ENCODE data around the gene ZC3H12D. TPM values are rescaled to one million over a fixed set of nuclear protein-coding genes. Genes with fewer than 3 reads are reported as not detected.

Gene ZC3H12D
- total RNA-seq, 4 donors from 2014 or later: 0.78 to 1.4 (median 0.99) TPM

DNA sequence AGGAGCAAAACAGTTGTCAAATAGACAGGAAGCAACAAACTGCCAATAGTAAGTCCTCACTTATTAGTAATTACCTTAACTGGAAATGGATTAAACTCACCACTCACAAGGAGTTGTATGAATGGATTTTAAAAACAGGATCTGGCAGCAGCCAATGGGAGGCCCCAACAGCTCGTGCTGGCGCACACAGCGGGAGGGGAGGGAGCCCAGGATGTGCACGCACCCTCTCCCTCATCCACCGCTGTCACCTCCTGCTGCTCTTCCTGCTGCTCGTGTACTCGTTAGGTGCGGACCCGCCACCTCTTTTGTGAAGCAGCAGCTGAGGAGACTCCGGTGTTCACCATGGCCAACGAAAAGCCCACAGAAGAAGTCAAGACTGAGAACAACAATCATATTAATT, 84.8 kb downstream of the ZC3H12D start, which contains the start of gene SUMO4:
SUMO4 (plus strand) TSS at position 213 of the 400 bp plus-strand sequence; CDS start at position 343, 130 bp downstream.
- WGBS, 2 donors: 97% methylated on average over 11 of the region's 11 CpGs

DNA sequence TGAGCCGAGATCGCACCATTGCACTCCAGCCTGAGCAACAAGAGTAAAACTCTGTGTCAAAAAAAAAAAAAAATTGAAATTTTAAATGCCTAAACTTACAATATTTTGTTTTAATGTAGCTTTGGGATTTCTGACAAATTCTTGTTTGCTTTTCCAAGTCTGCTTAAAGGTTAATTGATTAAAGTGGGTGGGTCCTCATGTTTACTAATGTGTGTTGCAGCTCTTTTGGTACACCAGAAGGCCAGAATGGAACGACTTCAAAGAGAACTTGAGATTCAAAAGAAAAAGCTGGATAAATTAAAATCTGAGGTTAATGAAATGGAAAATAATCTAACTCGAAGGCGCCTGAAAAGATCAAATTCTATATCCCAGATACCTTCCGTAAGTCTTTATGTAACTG, 87.4 kb downstream of the ZC3H12D start:
- Histone ChIP-seq H3K4me3 (replicated peaks in 1 of 3) (no peak overlapping the region), H3K9me3 (no peaks in the 10 kb centered on the region), H3K27me3 (no peaks in the 10 kb centered on the region), H3K4me1 (no peaks in the 10 kb centered on the region), H3K27ac (no peak overlapping the region), H3K36me3 (peaks cover 4 to 11% of the 10 kb centered on the region in 2 donors)
- DNase-seq: no peak
- 98 to 99% methylated on average over 6 of the region's 6 CpGs for WGBS, 2 donors
- no peak for TF ChIP-seq POLR2A (IDR thresholded peaks at IDR 0.05)
- TF ChIP-seq, protein P1, sequence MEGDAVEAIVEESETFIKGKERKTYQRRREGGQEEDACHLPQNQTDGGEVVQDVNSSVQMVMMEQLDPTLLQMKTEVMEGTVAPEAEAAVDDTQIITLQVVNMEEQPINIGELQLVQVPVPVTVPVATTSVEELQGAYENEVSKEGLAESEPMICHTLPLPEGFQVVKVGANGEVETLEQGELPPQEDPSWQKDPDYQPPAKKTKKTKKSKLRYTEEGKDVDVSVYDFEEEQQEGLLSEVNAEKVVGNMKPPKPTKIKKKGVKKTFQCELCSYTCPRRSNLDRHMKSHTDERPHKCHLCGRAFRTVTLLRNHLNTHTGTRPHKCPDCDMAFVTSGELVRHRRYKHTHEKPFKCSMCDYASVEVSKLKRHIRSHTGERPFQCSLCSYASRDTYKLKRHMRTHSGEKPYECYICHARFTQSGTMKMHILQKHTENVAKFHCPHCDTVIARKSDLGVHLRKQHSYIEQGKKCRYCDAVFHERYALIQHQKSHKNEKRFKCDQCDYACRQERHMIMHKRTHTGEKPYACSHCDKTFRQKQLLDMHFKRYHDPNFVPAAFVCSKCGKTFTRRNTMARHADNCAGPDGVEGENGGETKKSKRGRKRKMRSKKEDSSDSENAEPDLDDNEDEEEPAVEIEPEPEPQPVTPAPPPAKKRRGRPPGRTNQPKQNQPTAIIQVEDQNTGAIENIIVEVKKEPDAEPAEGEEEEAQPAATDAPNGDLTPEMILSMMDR (IDR thresholded peaks at IDR 0.05): no peak
- intact Hi-C loops (cut with DNase I): no loop called here

More for the DNA sequence above, 84.8 kb downstream of the ZC3H12D start, which contains the start of gene SUMO4:
- Histone ChIP-seq H3K4me3 (replicated peaks in 1 of 3) (no peak within 1 kb of the TSS), H3K4me1 (no peaks in the 10 kb centered on the region), H3K36me3 (peaks cover 4 to 11% of the 10 kb centered on the region in 2 donors), H3K9me3 (no peaks in the 10 kb centered on the region), H3K27ac (no peak within 1 kb of the TSS), H3K27me3 (no peaks in the 10 kb centered on the region)
- TF ChIP-seq, protein P1 (IDR thresholded peaks at IDR 0.05): no peak
- no peak for TF ChIP-seq POLR2A (IDR thresholded peaks at IDR 0.05)
- intact Hi-C loops (cut with DNase I): no loop called here
- DNase-seq: no peak

Small RNAs within 50 kb of the gene (small RNA-seq; reads per million reads assigned to genes)
- not detected for gene RNU7-3P

Other genes starting within 250 kb of the ZC3H12D start
- gene TAB2, start 167.3 kb downstream of the ZC3H12D start, total RNA-seq: 10 to 100 TPM; 58.5 to 74.3 (median 64.7) TPM
- gene SUMO4, start 84.8 kb downstream of the ZC3H12D start, total RNA-seq: 1 to 10 TPM; 3.6 to 9.9 (median 4.7) TPM
- 10 to 100 TPM; 42.4 to 57.2 (median 48.4) TPM for gene PPIL4, start 61.0 kb upstream of the ZC3H12D start, total RNA-seq
- gene GINM1, start 81.4 kb upstream of the ZC3H12D start, total RNA-seq: 100 to 1,000 TPM in 1 of 4 donors, 10 to 100 TPM in 3; 77.3 to 101 (median 86.8) TPM
- 10 to 100 TPM; 17.8 to 21.6 (median 18.4) TPM for gene KATNA1, start 163.7 kb upstream of the ZC3H12D start, total RNA-seq
- gene LATS1, start 233.1 kb upstream of the ZC3H12D start, total RNA-seq: 10 to 100 TPM; 25.7 to 32.2 (median 30.0) TPM

Data from thyroid gland (tissue), 4 donors.